Measurements from ENCODE around the gene NEDD4L.
"Not testable (repeated sequence)": the region's sequence is repeated elsewhere in the genome, so short reads cannot be mapped to it uniquely, and the experiment has no call there.

NEDD4L gene

GRCh38 chr18:58355243-58355642 is 311.2 kb downstream of the NEDD4L start:
- no peak for ATAC-seq

- no peak for ATAC-seq
Measured at GRCh38 chr18:58359218-58359617, 315.2 kb downstream of the NEDD4L start.

- ATAC-seq: no peak
Measured at GRCh38 chr18:58359620-58360019, 315.6 kb downstream of the NEDD4L start.

GRCh38 chr18:58360324-58360723 is 316.3 kb downstream of the NEDD4L start:
- ATAC-seq: no peak

GRCh38 chr18:58361212-58361611 is 317.2 kb downstream of the NEDD4L start:
- no peak for ATAC-seq

GRCh38 chr18:58362027-58362575 is 318.1 kb downstream of the NEDD4L start:
- ATAC-seq: no peak

- ATAC-seq: no peak
Measured at GRCh38 chr18:58362829-58363271, 318.8 kb downstream of the NEDD4L start.

- no peak for ATAC-seq
Measured at GRCh38 chr18:58363767-58364540, 319.9 kb downstream of the NEDD4L start.

- no peak for ATAC-seq
Measured at GRCh38 chr18:58364876-58365528, 321.0 kb downstream of the NEDD4L start.

GRCh38 chr18:58367425-58368140 is 323.6 kb downstream of the NEDD4L start:
- ATAC-seq: no peak

GRCh38 chr18:58369616-58370015 is 325.6 kb downstream of the NEDD4L start:
- no peak for ATAC-seq

- ATAC-seq: no peak
Measured at GRCh38 chr18:58370038-58370580, 326.1 kb downstream of the NEDD4L start.

GRCh38 chr18:58370612-58371011 is 326.6 kb downstream of the NEDD4L start:
- ATAC-seq: no peak

- ATAC-seq: no peak
Measured at GRCh38 chr18:58373481-58373880, 329.5 kb downstream of the NEDD4L start.

GRCh38 chr18:58375051-58375450 is 331.0 kb downstream of the NEDD4L start:
- ATAC-seq: no peak

- no peak for ATAC-seq
Measured at GRCh38 chr18:58378411-58379379, 334.7 kb downstream of the NEDD4L start.

- no peak for ATAC-seq
Measured at GRCh38 chr18:58379443-58379842, 335.4 kb downstream of the NEDD4L start.

GRCh38 chr18:58380113-58380512 is 336.1 kb downstream of the NEDD4L start:
- ATAC-seq: not testable (repeated sequence)

GRCh38 chr18:58381676-58382411 is 337.8 kb downstream of the NEDD4L start:
- no peak for ATAC-seq

- ATAC-seq: no peak
Measured at GRCh38 chr18:58382446-58382845, 338.4 kb downstream of the NEDD4L start.

GRCh38 chr18:58385472-58385871 is 341.4 kb downstream of the NEDD4L start:
- ATAC-seq: no peak

Data from activated CD4-positive, CD25-positive, alpha-beta regulatory T cell treated with anti-CD3 and anti-CD28 coated beads, Interleukin-2, amount 50 U/mL, for 24 hours (primary cell).